ENCODE data around the gene EGR2. TPM values are rescaled to one million over a fixed set of nuclear protein-coding genes. Genes with fewer than 3 reads are reported as not detected.

The EGR2 gene
- polyA plus RNA-seq, 1 donor from 2014 or later = 1.7 TPM

DNA sequence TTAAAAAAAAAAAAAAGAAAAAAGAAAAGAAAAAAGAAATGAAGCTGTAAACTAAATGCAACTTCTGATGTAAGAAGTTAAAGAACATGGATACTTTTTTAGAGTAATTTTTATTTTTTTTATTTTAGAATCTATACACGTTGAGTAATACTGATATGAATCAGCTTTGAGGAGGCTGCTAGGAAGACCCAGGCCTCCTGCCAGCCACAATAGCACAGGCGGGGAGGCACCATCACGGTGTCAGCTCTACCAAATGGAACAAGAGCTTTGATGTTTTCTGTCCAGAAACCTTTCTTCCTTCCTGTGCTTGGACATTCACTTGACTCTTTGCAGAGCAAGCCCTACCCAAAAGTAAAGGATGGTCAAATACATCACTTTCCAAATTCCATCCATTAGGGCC is 45.3 kb upstream of the EGR2 start:
- TF ChIP-seq POLR2AphosphoS5 (IDR thresholded peaks at IDR 0.05) (no peak), EP300 (conservative IDR thresholded peaks at IDR 0.05; ENCODE audit: poor library complexity, severe bottlenecking) (no peak), TAF1 (IDR thresholded peaks at IDR 0.05; ENCODE audit: low read depth) (no peak)
- TF ChIP-seq, protein P1, sequence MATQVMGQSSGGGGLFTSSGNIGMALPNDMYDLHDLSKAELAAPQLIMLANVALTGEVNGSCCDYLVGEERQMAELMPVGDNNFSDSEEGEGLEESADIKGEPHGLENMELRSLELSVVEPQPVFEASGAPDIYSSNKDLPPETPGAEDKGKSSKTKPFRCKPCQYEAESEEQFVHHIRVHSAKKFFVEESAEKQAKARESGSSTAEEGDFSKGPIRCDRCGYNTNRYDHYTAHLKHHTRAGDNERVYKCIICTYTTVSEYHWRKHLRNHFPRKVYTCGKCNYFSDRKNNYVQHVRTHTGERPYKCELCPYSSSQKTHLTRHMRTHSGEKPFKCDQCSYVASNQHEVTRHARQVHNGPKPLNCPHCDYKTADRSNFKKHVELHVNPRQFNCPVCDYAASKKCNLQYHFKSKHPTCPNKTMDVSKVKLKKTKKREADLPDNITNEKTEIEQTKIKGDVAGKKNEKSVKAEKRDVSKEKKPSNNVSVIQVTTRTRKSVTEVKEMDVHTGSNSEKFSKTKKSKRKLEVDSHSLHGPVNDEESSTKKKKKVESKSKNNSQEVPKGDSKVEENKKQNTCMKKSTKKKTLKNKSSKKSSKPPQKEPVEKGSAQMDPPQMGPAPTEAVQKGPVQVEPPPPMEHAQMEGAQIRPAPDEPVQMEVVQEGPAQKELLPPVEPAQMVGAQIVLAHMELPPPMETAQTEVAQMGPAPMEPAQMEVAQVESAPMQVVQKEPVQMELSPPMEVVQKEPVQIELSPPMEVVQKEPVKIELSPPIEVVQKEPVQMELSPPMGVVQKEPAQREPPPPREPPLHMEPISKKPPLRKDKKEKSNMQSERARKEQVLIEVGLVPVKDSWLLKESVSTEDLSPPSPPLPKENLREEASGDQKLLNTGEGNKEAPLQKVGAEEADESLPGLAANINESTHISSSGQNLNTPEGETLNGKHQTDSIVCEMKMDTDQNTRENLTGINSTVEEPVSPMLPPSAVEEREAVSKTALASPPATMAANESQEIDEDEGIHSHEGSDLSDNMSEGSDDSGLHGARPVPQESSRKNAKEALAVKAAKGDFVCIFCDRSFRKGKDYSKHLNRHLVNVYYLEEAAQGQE (IDR thresholded peaks at IDR 0.05; ENCODE audit: borderline replicate concordance) = no peak
- TF ChIP-seq, protein P2, sequence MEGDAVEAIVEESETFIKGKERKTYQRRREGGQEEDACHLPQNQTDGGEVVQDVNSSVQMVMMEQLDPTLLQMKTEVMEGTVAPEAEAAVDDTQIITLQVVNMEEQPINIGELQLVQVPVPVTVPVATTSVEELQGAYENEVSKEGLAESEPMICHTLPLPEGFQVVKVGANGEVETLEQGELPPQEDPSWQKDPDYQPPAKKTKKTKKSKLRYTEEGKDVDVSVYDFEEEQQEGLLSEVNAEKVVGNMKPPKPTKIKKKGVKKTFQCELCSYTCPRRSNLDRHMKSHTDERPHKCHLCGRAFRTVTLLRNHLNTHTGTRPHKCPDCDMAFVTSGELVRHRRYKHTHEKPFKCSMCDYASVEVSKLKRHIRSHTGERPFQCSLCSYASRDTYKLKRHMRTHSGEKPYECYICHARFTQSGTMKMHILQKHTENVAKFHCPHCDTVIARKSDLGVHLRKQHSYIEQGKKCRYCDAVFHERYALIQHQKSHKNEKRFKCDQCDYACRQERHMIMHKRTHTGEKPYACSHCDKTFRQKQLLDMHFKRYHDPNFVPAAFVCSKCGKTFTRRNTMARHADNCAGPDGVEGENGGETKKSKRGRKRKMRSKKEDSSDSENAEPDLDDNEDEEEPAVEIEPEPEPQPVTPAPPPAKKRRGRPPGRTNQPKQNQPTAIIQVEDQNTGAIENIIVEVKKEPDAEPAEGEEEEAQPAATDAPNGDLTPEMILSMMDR (IDR thresholded peaks at IDR 0.05; ENCODE audit: poor library complexity, severe bottlenecking) = no peak
- H3F3A ChIP-seq (ENCODE audit: insufficient read depth, low read length, poor library complexity, severe bottlenecking) = no peaks in the 10 kb centered on the region
- H3K36me3 ChIP-seq (ENCODE audit: insufficient read depth, low read length) = no peaks in the 10 kb centered on the region
- no peaks in the 10 kb centered on the region for H3K79me2 ChIP-seq (replicated peaks; ENCODE audit: insufficient read depth, low read length)
- H3K9me2 ChIP-seq (ENCODE audit: insufficient read depth, low read length) = no peaks in the 10 kb centered on the region
- H3K27me3 ChIP-seq (ENCODE audit: insufficient read depth, low read depth, low read length) = no peaks in the 10 kb centered on the region
- no peak overlapping the region for H2AFZ ChIP-seq (ENCODE audit: low read depth, low read length)
- no peaks in the 10 kb centered on the region for H3K9me3 ChIP-seq (ENCODE audit: low read length)
- no peak overlapping the region for H3K9ac ChIP-seq (ENCODE audit: low read length)
- no peak overlapping the region for H3K4me3 ChIP-seq (ENCODE audit: low read length)
- no peak overlapping the region for H3K27ac ChIP-seq (ENCODE audit: low read length)
- H4K20me1 ChIP-seq (ENCODE audit: insufficient read depth) = no peaks in the 10 kb centered on the region
- H3K4me2 ChIP-seq (ENCODE audit: low read length) = no peak overlapping the region

DNA sequence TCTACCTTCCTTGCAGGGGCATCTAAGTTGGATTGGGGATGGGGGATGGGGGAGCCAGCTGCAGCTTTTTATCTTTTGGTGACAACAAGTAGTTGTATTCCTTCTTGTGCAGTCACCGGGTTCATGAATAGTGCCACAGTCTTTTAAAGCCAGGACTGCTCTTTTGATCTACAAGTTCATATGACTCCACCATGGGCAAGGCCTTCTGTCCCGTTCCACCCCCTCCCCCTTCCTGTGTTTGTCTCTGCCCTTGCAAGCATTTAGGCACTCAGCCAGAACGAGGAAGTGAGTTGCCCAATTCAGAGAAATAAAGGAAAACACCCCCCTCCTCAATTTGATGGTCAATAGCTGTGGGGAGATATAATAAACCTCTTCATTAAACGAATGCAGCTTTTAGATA is 44.8 kb upstream of the EGR2 start:
- H3K9ac ChIP-seq (ENCODE audit: low read length) = no peak overlapping the region
- H3K79me2 ChIP-seq (replicated peaks; ENCODE audit: insufficient read depth, low read length) = no peaks in the 10 kb centered on the region
- H4K20me1 ChIP-seq (ENCODE audit: insufficient read depth) = no peaks in the 10 kb centered on the region
- no peaks in the 10 kb centered on the region for H3K9me2 ChIP-seq (ENCODE audit: insufficient read depth, low read length)
- H3F3A ChIP-seq (ENCODE audit: insufficient read depth, low read length, poor library complexity, severe bottlenecking) = no peaks in the 10 kb centered on the region
- H3K27ac ChIP-seq (ENCODE audit: low read length) = no peak overlapping the region
- no peak overlapping the region for H3K4me2 ChIP-seq (ENCODE audit: low read length)
- no peak overlapping the region for H2AFZ ChIP-seq (ENCODE audit: low read depth, low read length)
- TF ChIP-seq, protein P1 (IDR thresholded peaks at IDR 0.05; ENCODE audit: borderline replicate concordance) = no peak
- TF ChIP-seq POLR2AphosphoS5 (IDR thresholded peaks at IDR 0.05) (no peak), MXI1 (conservative IDR thresholded peaks at IDR 0.05; ENCODE audit: poor library complexity, severe bottlenecking) (no peak), TAF1 (IDR thresholded peaks at IDR 0.05; ENCODE audit: low read depth) (no peak), RAD21 (conservative IDR thresholded peaks at IDR 0.05) (no peak), EZH2 (IDR thresholded peaks at IDR 0.05; ENCODE audit: borderline replicate concordance, insufficient read depth, low read length, poor library complexity, severe bottlenecking) (no peak), SMC3 (conservative IDR thresholded peaks at IDR 0.05; ENCODE audit: poor library complexity) (no peak), EP300 (conservative IDR thresholded peaks at IDR 0.05; ENCODE audit: poor library complexity, severe bottlenecking) (no peak)
- TF ChIP-seq, protein P2 (IDR thresholded peaks at IDR 0.05; ENCODE audit: poor library complexity, severe bottlenecking) = no peak
- no peaks in the 10 kb centered on the region for H3K27me3 ChIP-seq (ENCODE audit: insufficient read depth, low read depth, low read length)
- no peaks in the 10 kb centered on the region for H3K9me3 ChIP-seq (ENCODE audit: low read length)
- no peaks in the 10 kb centered on the region for H3K36me3 ChIP-seq (ENCODE audit: insufficient read depth, low read length)
- H3K4me3 ChIP-seq (ENCODE audit: low read length) = no peak overlapping the region

All from neural cell (in vitro differentiated cells).